Tibial artery (tissue), 4 donors: ENCODE data around the gene ANKRD17.

ENCODE experiments used
- DNase-seq, 2 donors: peaks; one replicate each; pipeline ENCODE4 v3.0.0-alpha.2; 2019
- H3K27ac ChIP-seq, 2 donors: fragments of 200-600 bp; sonication (generic) in 1 of 2; 1 replicate in 1 of 2; 2 replicates in 1 of 2; pipeline ENCODE4 v1.5.1; 2018 to 2019; ENCODE audit warnings: mild to moderate bottlenecking in 1 of 2
- H3K27me3 ChIP-seq, 2 donors: fragments of 200-600 bp; sonication (generic) in 1 of 2; one replicate each; pipeline versions ENCODE4 v1.5.1 to v1.6.0; 2016 to 2019
- H3K36me3 ChIP-seq, 3 donors: fragments of 200-600 bp; sonication (generic) in 2 of 3; one replicate each; pipeline ENCODE4 v1.5.1; 2016 to 2019; ENCODE audit warnings: mild to moderate bottlenecking in 2 of 3
- H3K4me1 ChIP-seq, 4 donors: fragments of 200-600 bp; sonication (generic) in 2 of 4; 1 replicate in 3 of 4; 2 replicates in 1 of 4; pipeline ENCODE4 v1.5.1; 2016 to 2019
- H3K4me3 ChIP-seq, 2 donors: fragments of 200-600 bp; sonication (generic) in 1 of 2; 1 replicate in 1 of 2; 2 replicates in 1 of 2; pipeline ENCODE4 v1.5.1; 2018 to 2019; ENCODE audit warnings: mild to moderate bottlenecking in 2 of 2
- H3K9me3 ChIP-seq, 3 donors: fragments of 200-600 bp; sonication (generic) in 1 of 3; one replicate each; pipeline ENCODE4 v1.5.1; 2016 to 2019
- intact Hi-C: fragments of 100-400 bp; cut with DNase I; formaldehyde crosslinking; loops from one replicate; pipeline ENCODE4 v1.15.0; 2023; ENCODE audit warnings: low total_unique reads
- TF ChIP-seq, protein P1 (sequence below), 2 experiments: fragments of 200-600 bp in 1 of 2; fragments of 450-650 bp in 1 of 2; IDR thresholded peaks; one replicate each; pipeline ENCODE4 v1.5.1; 2017 to 2019; ENCODE audit warnings: antibody characterized with exemption in 2 of 2, mild to moderate bottlenecking in 1 of 2, moderate library complexity in 1 of 2

The ANKRD17 gene

DNA sequence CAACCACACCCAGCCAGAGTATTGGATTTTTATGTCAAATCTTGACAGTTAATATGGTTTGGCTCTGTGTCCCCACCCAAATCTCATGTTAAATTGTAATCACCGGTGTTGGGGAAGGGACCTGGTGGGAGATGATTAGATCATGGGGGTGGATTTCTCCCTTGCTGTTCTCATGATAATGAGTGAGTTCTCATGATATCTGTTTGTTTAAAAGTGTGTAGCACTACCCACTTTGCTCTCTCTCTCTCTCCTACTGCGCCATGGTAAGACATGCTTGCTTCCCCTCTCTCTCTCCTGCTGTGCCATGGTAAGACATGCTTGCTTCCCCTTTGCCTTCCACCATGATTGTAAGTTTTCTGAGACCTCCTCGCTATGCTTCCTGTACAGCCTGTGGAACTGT is 102.2 kb downstream of the ANKRD17 start:
- Histone ChIP-seq H3K36me3 (peaks cover 18 to 48% (median 21%) of the 10 kb centered on the region in 3 donors), H3K27me3 (no peaks in the 10 kb centered on the region), H3K27ac (no peak overlapping the region), H3K4me1 (no peaks in the 10 kb centered on the region), H3K4me3 (no peak overlapping the region), H3K9me3 (no peaks in the 10 kb centered on the region)
- TF ChIP-seq, protein P1, sequence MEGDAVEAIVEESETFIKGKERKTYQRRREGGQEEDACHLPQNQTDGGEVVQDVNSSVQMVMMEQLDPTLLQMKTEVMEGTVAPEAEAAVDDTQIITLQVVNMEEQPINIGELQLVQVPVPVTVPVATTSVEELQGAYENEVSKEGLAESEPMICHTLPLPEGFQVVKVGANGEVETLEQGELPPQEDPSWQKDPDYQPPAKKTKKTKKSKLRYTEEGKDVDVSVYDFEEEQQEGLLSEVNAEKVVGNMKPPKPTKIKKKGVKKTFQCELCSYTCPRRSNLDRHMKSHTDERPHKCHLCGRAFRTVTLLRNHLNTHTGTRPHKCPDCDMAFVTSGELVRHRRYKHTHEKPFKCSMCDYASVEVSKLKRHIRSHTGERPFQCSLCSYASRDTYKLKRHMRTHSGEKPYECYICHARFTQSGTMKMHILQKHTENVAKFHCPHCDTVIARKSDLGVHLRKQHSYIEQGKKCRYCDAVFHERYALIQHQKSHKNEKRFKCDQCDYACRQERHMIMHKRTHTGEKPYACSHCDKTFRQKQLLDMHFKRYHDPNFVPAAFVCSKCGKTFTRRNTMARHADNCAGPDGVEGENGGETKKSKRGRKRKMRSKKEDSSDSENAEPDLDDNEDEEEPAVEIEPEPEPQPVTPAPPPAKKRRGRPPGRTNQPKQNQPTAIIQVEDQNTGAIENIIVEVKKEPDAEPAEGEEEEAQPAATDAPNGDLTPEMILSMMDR (IDR thresholded peaks at IDR 0.05): no peak
- DNase-seq: no peak
- intact Hi-C loops: no loop called here

DNA sequence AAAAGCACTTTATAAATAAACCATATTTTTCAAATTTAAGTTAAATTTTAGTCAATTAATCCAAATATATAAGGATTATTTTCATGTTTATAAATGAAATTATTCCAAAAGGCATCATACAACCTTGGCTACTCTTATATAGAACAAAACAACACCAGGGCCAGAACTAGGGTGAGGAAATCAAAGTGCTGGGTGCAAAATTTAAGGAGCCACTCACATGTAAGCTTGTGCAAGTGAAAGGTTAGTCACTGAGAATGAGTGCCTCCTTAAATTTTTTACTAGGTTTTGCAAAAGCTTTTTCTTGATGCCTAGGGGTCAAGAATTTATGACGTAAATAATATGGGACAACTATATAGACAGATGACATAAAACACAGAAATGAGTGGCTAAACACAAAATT is 105.7 kb downstream of the ANKRD17 start:
- peaks cover 21 to 58% (median 21%) of the 10 kb centered on the region in 3 donors for H3K36me3 ChIP-seq
- H3K4me1 ChIP-seq: no peaks in the 10 kb centered on the region

DNA sequence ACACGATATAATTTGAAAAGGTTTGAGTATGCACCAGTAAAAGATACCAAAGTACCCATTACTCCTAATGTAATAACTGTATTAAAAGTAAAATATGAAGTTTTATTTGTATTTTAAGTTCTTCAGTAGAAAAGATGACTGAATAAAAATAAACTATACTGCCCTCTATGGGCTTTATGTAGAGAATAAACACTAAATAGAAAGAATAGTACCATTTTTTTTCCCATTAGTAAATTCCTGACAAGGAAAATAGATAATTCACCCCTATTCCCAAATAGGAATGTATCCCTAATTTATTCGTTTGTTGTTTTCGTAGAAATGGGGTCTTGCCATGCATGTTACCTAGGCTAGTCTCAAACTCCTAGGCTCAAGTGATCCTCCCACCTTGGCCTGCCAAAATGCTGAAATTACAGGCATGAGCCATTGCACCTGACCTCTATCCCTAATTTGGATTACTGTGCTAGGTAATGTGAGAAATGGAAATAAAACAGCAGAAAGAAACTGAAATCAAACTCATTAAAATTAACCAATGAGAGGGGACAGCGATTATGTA is 115.5 kb downstream of the ANKRD17 start:
- Histone ChIP-seq H3K9me3 (no peaks in the 10 kb centered on the region), H3K4me1 (no peaks in the 10 kb centered on the region), H3K36me3 (peaks cover 36 to 78% (median 40%) of the 10 kb centered on the region in 3 donors), H3K27ac (no peak overlapping the region), H3K4me3 (no peak overlapping the region), H3K27me3 (no peaks in the 10 kb centered on the region)
- TF ChIP-seq, protein P1 (IDR thresholded peaks at IDR 0.05): no peak
- intact Hi-C loops: no loop called here
- no peak for DNase-seq

More for the DNA sequence above, 105.7 kb downstream of the ANKRD17 start:
- no peak for DNase-seq
- intact Hi-C loops: no loop called here
- Histone ChIP-seq H3K4me3 (no peak overlapping the region), H3K27me3 (no peaks in the 10 kb centered on the region), H3K9me3 (no peaks in the 10 kb centered on the region), H3K27ac (no peak overlapping the region)
- TF ChIP-seq, protein P1 (IDR thresholded peaks at IDR 0.05): no peak

DNA sequence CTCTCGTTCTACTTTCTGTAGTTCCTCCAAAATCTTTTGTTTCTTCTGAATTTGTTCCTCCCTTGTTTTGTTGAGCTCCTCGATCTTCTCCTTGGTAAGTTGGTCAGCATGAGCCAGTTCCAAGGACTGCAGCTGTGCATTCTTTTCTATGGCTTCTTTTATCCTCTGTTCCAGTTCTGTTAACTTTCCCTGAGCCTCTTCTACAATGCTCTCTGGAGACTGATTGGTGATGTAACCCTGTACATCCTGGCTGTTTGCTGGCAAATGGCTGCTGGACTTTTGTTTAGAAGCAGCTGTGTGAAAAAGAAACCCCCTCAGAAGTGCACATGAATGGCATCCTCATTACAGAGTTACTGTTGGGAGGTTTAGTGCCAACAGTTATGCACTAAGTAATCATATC is 118.6 kb downstream of the ANKRD17 start:
- TF ChIP-seq, protein P1 (IDR thresholded peaks at IDR 0.05): no peak
- no peaks in the 10 kb centered on the region for H3K4me1 ChIP-seq
- H3K27ac ChIP-seq: no peak overlapping the region
- H3K9me3 ChIP-seq: no peaks in the 10 kb centered on the region
- no peaks in the 10 kb centered on the region for H3K27me3 ChIP-seq
- peaks cover 29 to 65% (median 43%) of the 10 kb centered on the region in 3 donors for H3K36me3 ChIP-seq
- H3K4me3 ChIP-seq: no peak overlapping the region
- DNase-seq: no peak
- intact Hi-C loops: no loop called here

DNA sequence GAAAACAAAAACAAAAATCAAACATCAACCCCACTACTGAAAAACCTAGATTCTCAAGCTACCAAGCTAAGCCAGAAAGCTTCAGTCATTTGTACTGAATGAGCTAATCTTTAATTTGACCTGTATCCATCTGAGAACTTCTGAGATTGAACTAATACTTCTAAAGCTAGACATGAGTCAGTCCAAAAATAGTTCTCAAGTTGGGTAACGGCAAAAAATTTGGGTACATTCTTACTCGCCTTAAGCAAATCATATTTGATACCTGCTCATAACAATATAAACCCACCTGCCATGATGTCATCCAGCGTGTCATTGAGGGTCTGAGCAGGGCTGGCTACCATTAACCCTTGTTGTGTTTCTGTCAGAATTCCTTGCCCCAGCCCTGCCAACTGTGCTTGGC is 119.4 kb downstream of the ANKRD17 start:
- intact Hi-C loops: no loop called here
- H3K4me3 ChIP-seq: no peak overlapping the region
- H3K27me3 ChIP-seq: no peaks in the 10 kb centered on the region

More for the DNA sequence above, 119.4 kb downstream of the ANKRD17 start:
- Histone ChIP-seq H3K36me3 (peaks cover 32 to 62% (median 46%) of the 10 kb centered on the region in 3 donors), H3K27ac (no peak overlapping the region), H3K9me3 (no peaks in the 10 kb centered on the region), H3K4me1 (no peaks in the 10 kb centered on the region)
- TF ChIP-seq, protein P1 (IDR thresholded peaks at IDR 0.05): no peak
- DNase-seq: no peak
